Activated T-cell treated with anti-CD3 and anti-CD28 coated beads for 48 hours (primary cell): ENCODE results near the gene ADAMTS2.

ENCODE experiments used
- DNase-seq: peaks from one replicate; pipeline ENCODE4 v3.0.0-alpha.2; 2020; ENCODE audit warnings: low read depth

ADAMTS2 gene

GRCh38 chr5:179371681-179372680, 26.7 kb upstream of the ADAMTS2 start:
- no peak for DNase-seq

GRCh38 chr5:179371121-179371510, 25.9 kb upstream of the ADAMTS2 start:
- DNase-seq = no peak

GRCh38 chr5:179370490-179371120, 25.3 kb upstream of the ADAMTS2 start:
- DNase-seq = no peak

GRCh38 chr5:179369530-179369884, 24.2 kb upstream of the ADAMTS2 start:
- no peak for DNase-seq

GRCh38 chr5:179368806-179369529, 23.7 kb upstream of the ADAMTS2 start:
- no peak for DNase-seq

- no peak for DNase-seq
Measured at GRCh38 chr5:179368126-179368805, 23.0 kb upstream of the ADAMTS2 start.

- no peak for DNase-seq
Measured at GRCh38 chr5:179367491-179367890, 22.2 kb upstream of the ADAMTS2 start.

- no peak for DNase-seq
Measured at GRCh38 chr5:179362355-179362754, 17.1 kb upstream of the ADAMTS2 start.

GRCh38 chr5:179361037-179361603, 15.9 kb upstream of the ADAMTS2 start:
- no peak for DNase-seq

GRCh38 chr5:179357031-179357430, 11.8 kb upstream of the ADAMTS2 start:
- no peak for DNase-seq

GRCh38 chr5:179355976-179356974, 11.0 kb upstream of the ADAMTS2 start:
- DNase-seq = no peak

- no peak for DNase-seq
Measured at GRCh38 chr5:179354305-179354882, 9.1 kb upstream of the ADAMTS2 start.

- DNase-seq = no peak
Measured at GRCh38 chr5:179348843-179349242, 3.6 kb upstream of the ADAMTS2 start.

- DNase-seq = no peak
Measured at GRCh38 chr5:179348011-179348530, 2.8 kb upstream of the ADAMTS2 start.

- no peak for DNase-seq
Measured at GRCh38 chr5:179347581-179347980, 2.3 kb upstream of the ADAMTS2 start.

- DNase-seq = no peak
Measured at GRCh38 chr5:179346875-179347274, 1.6 kb upstream of the ADAMTS2 start.

- no peak for DNase-seq
Measured at GRCh38 chr5:179346401-179346800, 1.1 kb upstream of the ADAMTS2 start.

GRCh38 chr5:179345183-179345432, 153 bp downstream of the ADAMTS2 start:
- no peak for DNase-seq

- no peak for DNase-seq
Measured at GRCh38 chr5:179344431-179345182, 654 bp downstream of the ADAMTS2 start.
